Measurements from ENCODE around the gene HPCAL1. TPM values are rescaled to one million over a fixed set of nuclear protein-coding genes. Genes with fewer than 3 reads are reported as not detected.

Gene HPCAL1
- total and polyA plus RNA-seq, 4 experiments from 2014 or later = 77.1 to 114 (median 90.4) TPM

- POLR2A ChIA-PET (ENCODE audit: partially characterized antibody) = interaction anchor here (1.3 kb wide), 1 partner anchor 49 kb away, joined by 5 read pairs; no protein-coding TSS in a partner anchor
- no peak for DNase-seq
- Histone ChIP-seq H3K9me3 (ENCODE audit: control insufficient read depth in 1 of 2, low read length in 2 of 2) (no peaks in the 10 kb centered on the region), H3K4me1 (ENCODE audit: insufficient read depth, low read length) (peaks cover 16% of the 10 kb centered on the region), H3K27ac (ENCODE audit: low read depth, low read length) (no peak overlapping the region), H3K36me3 (ENCODE audit: insufficient read depth, low read length) (no peaks in the 10 kb centered on the region), H3K27me3 (ENCODE audit: insufficient read depth, low read length) (no peaks in the 10 kb centered on the region), H3K4me3 (ENCODE audit: low read length in 2 of 2) (no peak overlapping the region)
- H3K27ac Mint-ChIP-seq = no peak overlapping the region
- H3K27me3 Mint-ChIP-seq = no peaks in the 10 kb centered on the region
- peaks cover 42 to 79% (median 64%) of the 10 kb centered on the region in 4 donors for H3K4me1 Mint-ChIP-seq
- H3K9me3 Mint-ChIP-seq = no peaks in the 10 kb centered on the region
- intact Hi-C loops (cut with micrococcal nuclease) = no loop called here
- H3K36me3 Mint-ChIP-seq = peaks cover 15 to 28% of the 10 kb centered on the region in 2 donors
- CTCF ChIA-PET (ENCODE audit: partially characterized antibody) = interaction anchor here (2.8 kb wide), 1 partner anchor 56 kb away, joined by 12 read pairs; no protein-coding TSS in a partner anchor
- no peak overlapping the region for H3K4me3 Mint-ChIP-seq
Observed at GRCh38 chr2:10352972-10353371, 50.3 kb downstream of the HPCAL1 start.

DNA sequence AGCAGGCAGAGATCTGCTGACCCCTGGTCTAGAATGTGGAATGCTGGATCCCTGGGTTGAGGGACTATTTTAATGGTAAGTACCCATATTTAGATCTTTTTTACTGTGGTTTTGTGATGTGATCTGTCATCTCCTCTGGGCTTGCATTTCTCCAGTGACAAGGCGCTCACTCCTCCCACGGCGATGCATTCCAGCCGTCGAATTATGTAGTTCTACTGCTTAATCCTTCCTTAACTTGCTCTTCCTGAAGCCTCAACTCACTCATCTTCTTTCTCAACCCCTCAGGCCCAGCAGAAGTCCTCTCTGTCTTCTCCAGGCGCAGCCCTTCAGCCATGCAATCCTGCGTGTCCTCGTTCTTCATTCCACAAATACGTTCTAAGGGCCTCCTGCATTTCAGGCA lies 51.2 kb downstream of the HPCAL1 start:
- DNase-seq = no peak
- no peaks in the 10 kb centered on the region for H3K27me3 ChIP-seq (ENCODE audit: insufficient read depth, low read length)
- H3K4me3 ChIP-seq (ENCODE audit: low read length in 2 of 2) = no peak overlapping the region
- ChIA-PET POLR2A (ENCODE audit: partially characterized antibody) (interaction anchor here (1.3 kb wide), 2 partner anchors 13 to 50 kb away, joined by 3 to 5 read pairs; no protein-coding TSS in a partner anchor), CTCF (ENCODE audit: partially characterized antibody) (interaction anchor here (2.8 kb wide), 1 partner anchor 55 kb away, joined by 12 read pairs; no protein-coding TSS in a partner anchor)
- H3K27ac ChIP-seq (ENCODE audit: low read depth, low read length) = no peak overlapping the region
- Mint-ChIP-seq H3K27ac (peak overlapping the region in 5 of 7 donors; percentile 2 to 58 (median 32)), H3K4me3 (no peak overlapping the region), H3K4me1 (peaks cover 42 to 81% (median 63%) of the 10 kb centered on the region in 4 donors), H3K36me3 (peaks cover 15 to 36% of the 10 kb centered on the region in 2 donors), H3K27me3 (no peaks in the 10 kb centered on the region), H3K9me3 (no peaks in the 10 kb centered on the region)
- no peaks in the 10 kb centered on the region for H3K36me3 ChIP-seq (ENCODE audit: insufficient read depth, low read length)
- H3K4me1 ChIP-seq (ENCODE audit: insufficient read depth, low read length) = peaks cover 16% of the 10 kb centered on the region
- no peaks in the 10 kb centered on the region for H3K9me3 ChIP-seq (ENCODE audit: control insufficient read depth in 1 of 2, low read length in 2 of 2)
- intact Hi-C loops (cut with micrococcal nuclease) = no loop called here

DNA sequence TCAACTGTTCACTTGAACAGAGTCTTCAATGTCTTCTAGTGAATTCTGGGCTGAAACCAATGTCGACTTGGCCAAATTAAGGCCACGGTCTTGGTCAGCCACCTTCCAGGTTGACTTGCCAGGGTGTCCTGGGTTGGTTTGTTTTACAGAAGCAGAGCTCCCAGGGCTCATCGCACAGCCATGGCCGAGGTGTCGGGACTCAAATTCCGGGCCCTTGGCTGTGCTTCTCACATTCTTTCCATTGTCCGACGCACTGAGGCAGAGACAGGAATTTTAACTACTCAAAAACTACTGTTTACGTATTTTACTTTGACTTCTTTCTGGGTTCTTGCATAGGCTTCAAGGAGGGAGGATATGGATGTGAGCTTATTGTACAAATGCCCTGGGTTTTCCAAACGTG lies 51.7 kb downstream of the HPCAL1 start:
- peaks cover 16% of the 10 kb centered on the region for H3K4me1 ChIP-seq (ENCODE audit: insufficient read depth, low read length)
- no peak overlapping the region for H3K4me3 ChIP-seq (ENCODE audit: low read length in 2 of 2)
- no peaks in the 10 kb centered on the region for H3K9me3 ChIP-seq (ENCODE audit: control insufficient read depth in 1 of 2, low read length in 2 of 2)
- no peak for DNase-seq
- Mint-ChIP-seq H3K36me3 (peaks cover 15 to 36% of the 10 kb centered on the region in 2 donors), H3K4me1 (peaks cover 39 to 79% (median 60%) of the 10 kb centered on the region in 4 donors), H3K4me3 (no peak overlapping the region), H3K9me3 (no peaks in the 10 kb centered on the region), H3K27me3 (no peaks in the 10 kb centered on the region), H3K27ac (peak overlapping the region in 3 of 7 donors; percentile 2 to 32 (median 9))
- intact Hi-C loops (cut with micrococcal nuclease) = no loop called here
- no peak overlapping the region for H3K27ac ChIP-seq (ENCODE audit: low read depth, low read length)
- ChIA-PET CTCF (ENCODE audit: partially characterized antibody) (interaction anchor here (2.8 kb wide), 1 partner anchor 55 kb away, joined by 12 read pairs; no protein-coding TSS in a partner anchor), POLR2A (ENCODE audit: partially characterized antibody) (interaction anchor here (1.3 kb wide), 1 partner anchor 12 kb away, joined by 3 read pairs; no protein-coding TSS in a partner anchor)
- no peaks in the 10 kb centered on the region for H3K27me3 ChIP-seq (ENCODE audit: insufficient read depth, low read length)
- H3K36me3 ChIP-seq (ENCODE audit: insufficient read depth, low read length) = no peaks in the 10 kb centered on the region

DNA sequence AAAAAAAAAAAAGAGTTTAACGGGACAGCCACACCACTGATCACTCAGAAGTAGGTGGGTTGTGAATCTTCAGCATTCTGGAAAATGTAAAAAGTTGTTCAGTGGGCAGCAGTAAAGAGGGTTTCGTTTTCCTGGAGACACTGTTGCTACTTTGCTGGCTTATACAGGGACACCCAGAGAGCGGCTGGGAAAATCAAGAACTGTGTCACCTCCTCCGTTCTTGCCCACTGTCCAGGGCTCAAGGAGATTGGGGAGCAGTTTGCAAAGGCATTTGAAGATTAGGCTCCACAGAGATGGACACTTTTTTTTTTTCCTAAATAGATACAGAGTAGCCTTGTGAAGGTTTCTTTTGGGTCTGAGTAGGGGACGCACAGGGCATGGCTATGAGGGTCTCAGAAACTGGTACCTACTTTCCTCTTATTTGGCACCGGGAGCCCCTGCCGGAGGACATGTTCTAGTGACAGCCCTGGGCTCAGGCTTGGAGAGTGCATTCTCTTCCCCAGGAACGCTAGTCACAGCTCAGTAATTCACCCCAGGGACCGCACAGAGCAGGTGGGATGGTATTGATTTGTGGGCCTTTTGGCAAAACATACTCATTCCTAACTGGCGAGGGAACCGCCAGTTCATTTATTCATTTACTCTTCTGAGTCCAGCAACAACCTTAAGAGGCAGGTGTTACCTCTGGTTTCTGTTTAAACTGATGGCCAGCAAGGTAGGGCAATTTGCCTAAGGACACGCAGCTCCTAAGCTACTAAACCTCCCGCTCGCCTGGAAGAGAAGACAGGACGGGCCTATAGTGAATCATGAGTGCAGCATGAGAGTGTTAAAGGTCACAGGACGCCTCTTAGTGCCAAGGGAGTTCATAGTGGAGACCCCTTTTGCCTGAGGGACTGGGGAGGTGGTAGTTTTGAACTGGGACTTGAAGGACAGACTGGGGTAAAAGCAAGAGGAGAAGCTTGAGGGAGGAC lies 53.1 kb downstream of the HPCAL1 start:
- H3K9me3 Mint-ChIP-seq = no peaks in the 10 kb centered on the region
- peak overlapping the region; percentile 46 to 83 (median 75) for H3K27ac Mint-ChIP-seq
- H3K4me1 ChIP-seq (ENCODE audit: insufficient read depth, low read length) = peaks cover 16% of the 10 kb centered on the region
- CTCF ChIA-PET (ENCODE audit: partially characterized antibody) = interaction anchor here (0.7 kb wide), 1 partner anchor 969 kb away, joined by 3 read pairs; no protein-coding TSS in a partner anchor
- no peaks in the 10 kb centered on the region for H3K27me3 ChIP-seq (ENCODE audit: insufficient read depth, low read length)
- H3K27ac ChIP-seq (ENCODE audit: low read depth, low read length) = no peak overlapping the region
- POLR2A ChIA-PET (ENCODE audit: partially characterized antibody) = no interaction called here
- H3K36me3 ChIP-seq (ENCODE audit: insufficient read depth, low read length) = no peaks in the 10 kb centered on the region
- H3K4me3 ChIP-seq (ENCODE audit: low read length in 2 of 2) = no peak overlapping the region
- no peaks in the 10 kb centered on the region for H3K27me3 Mint-ChIP-seq
- peaks cover 14 to 40% of the 10 kb centered on the region in 2 donors for H3K36me3 Mint-ChIP-seq
- no peaks in the 10 kb centered on the region for H3K9me3 ChIP-seq (ENCODE audit: control insufficient read depth in 1 of 2, low read length in 2 of 2)
- no peak for DNase-seq
- intact Hi-C loops (cut with micrococcal nuclease) = no loop called here
- H3K4me1 Mint-ChIP-seq = peaks cover 32 to 76% (median 54%) of the 10 kb centered on the region in 4 donors
- peak overlapping the region in 2 of 8 donors; percentile 2 to 25 for H3K4me3 Mint-ChIP-seq

GRCh38 chr2:10356439-10356811 lies 53.7 kb downstream of the HPCAL1 start:
- Histone ChIP-seq H3K4me1 (ENCODE audit: insufficient read depth, low read length) (peaks cover 16% of the 10 kb centered on the region), H3K36me3 (ENCODE audit: insufficient read depth, low read length) (no peaks in the 10 kb centered on the region), H3K27ac (ENCODE audit: low read depth, low read length) (no peak overlapping the region), H3K9me3 (ENCODE audit: control insufficient read depth in 1 of 2, low read length in 2 of 2) (no peaks in the 10 kb centered on the region), H3K4me3 (ENCODE audit: low read length in 2 of 2) (no peak overlapping the region), H3K27me3 (ENCODE audit: insufficient read depth, low read length) (no peaks in the 10 kb centered on the region)
- intact Hi-C loops (cut with micrococcal nuclease) = no loop called here
- no peak for DNase-seq
- H3K27me3 Mint-ChIP-seq = no peaks in the 10 kb centered on the region
- H3K27ac Mint-ChIP-seq = peak overlapping the region in 4 of 7 donors; percentile 46 to 89 (median 62)
- ChIA-PET CTCF (ENCODE audit: partially characterized antibody) (interaction anchor here (1.3 kb wide), 1 partner anchor 53 kb away, joined by 4 read pairs; no protein-coding TSS in a partner anchor), POLR2A (ENCODE audit: partially characterized antibody) (interaction anchor here (0.6 kb wide), 1 partner anchor 816 kb away, joined by 3 read pairs; no protein-coding TSS in a partner anchor)
- peaks cover 14 to 43% of the 10 kb centered on the region in 2 donors for H3K36me3 Mint-ChIP-seq
- H3K4me1 Mint-ChIP-seq = peaks cover 28 to 76% (median 52%) of the 10 kb centered on the region in 4 donors
- H3K9me3 Mint-ChIP-seq = no peaks in the 10 kb centered on the region
- no peak overlapping the region for H3K4me3 Mint-ChIP-seq

DNA sequence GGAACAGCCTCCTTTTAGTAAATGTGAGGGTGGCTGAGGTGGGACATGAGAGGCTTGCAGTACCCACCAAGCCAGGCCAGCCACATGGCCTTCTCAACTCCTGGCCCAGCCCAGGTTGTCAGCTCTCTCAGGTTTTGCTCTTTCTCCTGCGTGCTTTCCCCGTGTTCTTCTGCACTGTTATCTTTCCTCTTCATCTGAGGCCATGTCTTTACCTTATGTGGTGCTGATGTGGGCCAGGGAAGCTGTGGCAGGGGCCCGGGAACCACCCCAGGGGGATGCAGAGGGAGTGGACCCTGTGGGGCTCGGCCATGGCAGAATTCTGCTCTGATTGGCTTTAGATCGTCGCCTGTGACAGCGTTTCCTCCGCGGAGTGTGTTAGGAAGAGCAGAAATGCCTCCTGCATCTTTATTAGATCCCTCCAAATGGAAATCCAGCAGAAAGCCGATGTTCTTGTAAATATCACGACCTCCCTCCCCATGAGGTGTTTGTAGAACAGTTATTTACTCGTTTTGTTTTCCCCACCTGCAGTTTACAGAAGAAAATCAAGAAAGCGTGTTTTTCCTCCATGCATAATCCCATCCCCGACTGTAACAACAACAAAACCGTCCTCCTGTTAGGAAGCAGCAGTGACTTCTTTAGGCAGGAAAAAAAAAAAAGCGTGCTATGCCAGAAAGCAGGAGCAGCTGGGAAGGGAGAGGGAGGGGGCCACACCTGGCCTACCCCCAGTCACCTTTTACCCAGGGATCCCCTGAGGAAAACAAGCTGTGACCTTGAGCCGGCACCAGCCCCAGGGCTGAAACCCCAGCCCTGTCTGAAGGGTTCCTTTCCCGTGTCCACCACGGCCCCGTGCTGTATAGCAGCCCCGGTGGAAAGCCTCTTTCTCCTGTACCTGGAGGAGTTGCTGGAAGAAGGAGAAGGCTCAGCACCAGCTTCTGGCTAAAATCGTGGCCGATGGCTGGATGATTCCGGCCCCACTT lies 54.8 kb downstream of the HPCAL1 start:
- Histone ChIP-seq H3K9me3 (ENCODE audit: control insufficient read depth in 1 of 2, low read length in 2 of 2) (no peaks in the 10 kb centered on the region), H3K36me3 (ENCODE audit: insufficient read depth, low read length) (no peaks in the 10 kb centered on the region), H3K4me3 (ENCODE audit: low read length in 2 of 2) (no peak overlapping the region), H3K4me1 (ENCODE audit: insufficient read depth, low read length) (peaks cover 16% of the 10 kb centered on the region), H3K27me3 (ENCODE audit: insufficient read depth, low read length) (no peaks in the 10 kb centered on the region), H3K27ac (ENCODE audit: low read depth, low read length) (no peak overlapping the region)
- peaks cover 26 to 76% (median 49%) of the 10 kb centered on the region in 4 donors for H3K4me1 Mint-ChIP-seq
- H3K9me3 Mint-ChIP-seq = no peaks in the 10 kb centered on the region
- ChIA-PET CTCF (ENCODE audit: partially characterized antibody) (interaction anchor here (1.3 kb wide), 1 partner anchor 52 kb away, joined by 4 read pairs; no protein-coding TSS in a partner anchor), POLR2A (ENCODE audit: partially characterized antibody) (interaction anchor here (0.6 kb wide), 2 partner anchors 24 to 818 kb away, joined by 3 read pairs; no protein-coding TSS in a partner anchor)
- peaks cover 14 to 43% of the 10 kb centered on the region in 2 donors for H3K36me3 Mint-ChIP-seq
- DNase-seq = no peak
- H3K4me3 Mint-ChIP-seq = no peak overlapping the region
- H3K27me3 Mint-ChIP-seq = no peaks in the 10 kb centered on the region
- H3K27ac Mint-ChIP-seq = peak overlapping the region in 2 of 7 donors; percentile 41 to 43
- intact Hi-C loops (cut with micrococcal nuclease) = no loop called here
